CD4-positive, alpha-beta T cell (primary cell): Measurements from ENCODE around the gene LARGE1. TPM values are rescaled to one million over a fixed set of nuclear protein-coding genes. Genes with fewer than 3 reads are reported as not detected.

Experiments
- ATAC-seq: fragments of 200-7000 bp; cut with Tn5 transposase; one replicate; pipeline ENCODE4 v1.10.0; 2022; ENCODE audit warnings: mild to moderate bottlenecking; ENCODE audit not compliant: poor library complexity
- CTCF ChIA-PET: fragments of 350-600 bp; sonication (Branson Sonifier 250); formaldehyde crosslinking; loops from one replicate; lab custom pipeline; 2021; ENCODE audit warnings: antibody characterized with exemption, inconsistent platforms; lab: Charles Lee
- POLR2A ChIA-PET: fragments of 350-600 bp; sonication (Branson Sonifier 250); formaldehyde crosslinking; loops from one replicate; lab custom pipeline; 2021; ENCODE audit warnings: antibody characterized with exemption, inconsistent platforms; lab: Charles Lee
- DNase-seq, 14 experiments: peaks; one replicate each; pipeline ENCODE4 v3.0.0-alpha.2; 2013 to 2020; ENCODE audit warnings: mixed read lengths in 2 of 14
- H3K27ac ChIP-seq, 2 donors: one replicate each; pipeline versions ENCODE4 v1.5.1 to v1.7.0; 2013; ENCODE audit warnings: low read length in 2 of 2, low read depth in 1 of 2, mild to moderate bottlenecking in 1 of 2
- H3K27me3 ChIP-seq, 2 experiments: 1 replicate in 1 of 2; 2 replicates in 1 of 2; pipeline versions ENCODE4 v1.6.1 to v1.7.0; 2013; ENCODE audit warnings: low read length in 2 of 2, control low read depth in 1 of 2, mild to moderate bottlenecking in 1 of 2, moderate library complexity in 1 of 2; ENCODE audit not compliant: insufficient read depth in 2 of 2, control insufficient read depth in 1 of 2
- H3K36me3 ChIP-seq: one replicate; pipeline ENCODE4 v1.6.1; 2013; ENCODE audit warnings: low read length, control low read depth; ENCODE audit not compliant: insufficient read depth
- H3K4me1 ChIP-seq: one replicate; pipeline ENCODE4 v1.6.1; 2013; ENCODE audit warnings: low read length, control low read depth; ENCODE audit not compliant: insufficient read depth
- H3K4me3 ChIP-seq: one replicate; pipeline ENCODE4 v1.5.1; 2013; ENCODE audit warnings: mild to moderate bottlenecking, low read length, moderate library complexity
- H3K9me3 ChIP-seq, 2 experiments: 1 replicate in 1 of 2; 2 replicates in 1 of 2; pipeline versions ENCODE4 v1.6.1 to v1.7.0; 2013; ENCODE audit warnings: low read length in 2 of 2, mild to moderate bottlenecking in 2 of 2, control low read depth in 1 of 2, moderate library complexity in 1 of 2; ENCODE audit not compliant: control insufficient read depth in 1 of 2, insufficient read depth in 1 of 2
- H3K27ac Mint-ChIP-seq: one replicate; pipeline ENCODE4 v1.8.0; 2020; ENCODE audit warnings: mixed read lengths
- H3K27me3 Mint-ChIP-seq: one replicate; pipeline ENCODE4 v1.8.0; 2021; ENCODE audit warnings: mixed read lengths
- H3K36me3 Mint-ChIP-seq: one replicate; pipeline ENCODE4 v1.8.0; 2021; ENCODE audit warnings: low read depth, mixed read lengths
- H3K4me1 Mint-ChIP-seq: one replicate; pipeline ENCODE4 v1.8.0; 2021; ENCODE audit warnings: low read depth, mixed read lengths
- H3K4me3 Mint-ChIP-seq: one replicate; pipeline ENCODE4 v1.8.0; 2020; ENCODE audit warnings: mild to moderate bottlenecking, mixed read lengths
- H3K9me3 Mint-ChIP-seq: one replicate; pipeline ENCODE4 v1.8.0; 2020; ENCODE audit warnings: mixed read lengths
- CTCF ChIP-seq: fragments of 200-600 bp; IDR thresholded peaks from one replicate; pipeline ENCODE4 v1.8.0; 2022; ENCODE audit warnings: antibody characterized with exemption, mild to moderate bottlenecking
- intact Hi-C, 2 experiments: fragments of 100-400 bp; cut with DNase I in 1 of 2; cut with micrococcal nuclease in 1 of 2; formaldehyde crosslinking; loops; one replicate each; pipeline versions ENCODE4 v1.15.1 to v1.9.0; 2023 to 2025; cut with DNase I, micrococcal nuclease
- total RNA-seq, 174 experiments: library from RNA in 2 of 174; stranded (reverse) in 2 of 174; gene quantifications; one replicate each; pipeline ENCODE4 v1.2.3 and lab custom pipeline; 2021 to 2026

Gene LARGE1
- total RNA-seq, 2 experiments from 2014 or later = 0.14 to 0.70 TPM

- ChIA-PET POLR2A (no interaction called here), CTCF (no interaction called here)
- DNase-seq = no peak
- Mint-ChIP-seq H3K27me3 (no peaks in the 10 kb centered on the region), H3K9me3 (peaks cover under 1% of the 10 kb centered on the region), H3K36me3 (no peaks in the 10 kb centered on the region), H3K4me3 (no peak overlapping the region), H3K4me1 (no peaks in the 10 kb centered on the region), H3K27ac (no peak overlapping the region)
- H3K9me3 ChIP-seq = peaks cover 0 to 29% of the 10 kb centered on the region in 2 experiments
- ATAC-seq = no peak
- no peaks in the 10 kb centered on the region for H3K4me1 ChIP-seq
- no peak overlapping the region for H3K27ac ChIP-seq
- intact Hi-C loops = no loop called here
- no peaks in the 10 kb centered on the region for H3K27me3 ChIP-seq
- H3K36me3 ChIP-seq = no peaks in the 10 kb centered on the region
- no peak for TF ChIP-seq CTCF
- no peak overlapping the region for H3K4me3 ChIP-seq
Measured at GRCh38 chr22:33524511-33525260, 395.6 kb downstream of the LARGE1 start.

- no peaks in the 10 kb centered on the region for H3K27me3 ChIP-seq
- no peak overlapping the region for H3K27ac ChIP-seq
- H3K9me3 ChIP-seq = peaks cover 0 to 29% of the 10 kb centered on the region in 2 experiments
- no peak overlapping the region for H3K27ac Mint-ChIP-seq
- H3K9me3 Mint-ChIP-seq = no peaks in the 10 kb centered on the region
- no peaks in the 10 kb centered on the region for H3K4me1 Mint-ChIP-seq
- H3K36me3 ChIP-seq = no peaks in the 10 kb centered on the region
- no peak overlapping the region for H3K4me3 ChIP-seq
- POLR2A ChIA-PET = no interaction called here
- no peaks in the 10 kb centered on the region for H3K36me3 Mint-ChIP-seq
- H3K4me3 Mint-ChIP-seq = no peak overlapping the region
- DNase-seq (no peak), ATAC-seq (no peak)
- H3K4me1 ChIP-seq = no peaks in the 10 kb centered on the region
- intact Hi-C loops = no loop called here
- TF ChIP-seq CTCF = no peak
- CTCF ChIA-PET = no interaction called here
- no peaks in the 10 kb centered on the region for H3K27me3 Mint-ChIP-seq
Measured at GRCh38 chr22:33521879-33522665, 398.2 kb downstream of the LARGE1 start.

GRCh38 chr22:33520904-33521780, 399.1 kb downstream of the LARGE1 start:
- Histone ChIP-seq H3K4me3 (no peak overlapping the region), H3K27me3 (no peaks in the 10 kb centered on the region), H3K4me1 (no peaks in the 10 kb centered on the region), H3K9me3 (peaks cover 0 to 25% of the 10 kb centered on the region in 2 experiments), H3K36me3 (no peaks in the 10 kb centered on the region), H3K27ac (no peak overlapping the region)
- Mint-ChIP-seq H3K36me3 (no peaks in the 10 kb centered on the region), H3K9me3 (no peaks in the 10 kb centered on the region), H3K4me3 (no peak overlapping the region), H3K27ac (no peak overlapping the region), H3K27me3 (no peaks in the 10 kb centered on the region), H3K4me1 (no peaks in the 10 kb centered on the region)
- DNase-seq = no peak
- intact Hi-C loops = no loop called here
- CTCF ChIA-PET = no interaction called here
- TF ChIP-seq CTCF = no peak
- POLR2A ChIA-PET = no interaction called here
- ATAC-seq = no peak
